HCT116 (cell line): ENCODE measurements around the gene CMTM2. TPM values are rescaled to one million over a fixed set of nuclear protein-coding genes. Genes with fewer than 3 reads are reported as not detected.

Experiments used
- ATAC-seq: fragments of 200-7000 bp; cut with Tn5 transposase; 2 replicates; pipeline ENCODE4 v1.9.1; 2020; ENCODE audit warnings: mild to moderate bottlenecking, moderate library complexity
- BruUV-seq: library from RNA; stranded (reverse); fragments of 400-500 nt; replicated peaks from 2 replicates; lab custom pipeline; 2021; lab: Mats Ljungman, UMichigan
- CTCF ChIA-PET: fragments of 300-600 bp; sonication (Branson Sonifier 250); formaldehyde crosslinking; loops from one replicate; lab custom pipeline; 2021; ENCODE audit warnings: antibody characterized with exemption; lab: Charles Lee
- POLR2A ChIA-PET: fragments of 300-600, 350-600 bp; sonication (Branson Sonifier 250); formaldehyde crosslinking; loops from one replicate; lab custom pipeline; 2021; ENCODE audit warnings: antibody characterized with exemption; lab: Charles Lee
- RAD21 ChIA-PET, 2 experiments: fragments of 300-600 bp; sonication (Branson Sonifier 250); formaldehyde crosslinking; loops; one replicate each; lab custom pipeline; 2023; ENCODE audit warnings: low total read pairs in 2 of 2; ENCODE audit not compliant: uncharacterized antibody in 2 of 2, unreplicated experiment in 2 of 2, low non-redundant PET in 1 of 2; lab: Charles Lee
- DNase-seq: peaks from one replicate; pipeline ENCODE4 v3.0.0-alpha.2; 2010; ENCODE audit warnings: low read depth, low spot score
- H2AFZ ChIP-seq: fragments of 200-600 bp; shearing (Covaris generic), sonication (generic); 2 replicates; pipeline ENCODE4 v1.6.1; 2017; ENCODE audit warnings: low read depth, mixed run types, mixed read lengths, antibody characterized with exemption, low read length; ENCODE audit not compliant: poor library complexity, severe bottlenecking
- H3K27ac ChIP-seq: 2 replicates; pipeline ENCODE4 v1.5.1; 2012; ENCODE audit warnings: low read depth, low read length
- H3K27me3 ChIP-seq: fragments of 200-600 bp; sonication (generic); 2 replicates; pipeline ENCODE4 v1.6.1; 2016; ENCODE audit warnings: mixed run types, low read length, mixed read lengths; ENCODE audit not compliant: insufficient read depth
- H3K36me3 ChIP-seq, 2 experiments: fragments of 200-500 bp in 1 of 2; fragments of 200-600 bp in 1 of 2; sonication (Bioruptor generic) in 1 of 2; sonication (generic) in 1 of 2; 2 replicates each; pipeline versions ENCODE4 v1.5.1 to v1.6.1; 2014 to 2016; ENCODE audit warnings: low read length in 2 of 2, inconsistent platforms in 1 of 2, mixed read lengths in 1 of 2, mixed run types in 1 of 2; ENCODE audit not compliant: insufficient read depth in 2 of 2, control insufficient read depth in 1 of 2
- H3K4me1 ChIP-seq, 2 experiments: fragments of 200-600 bp in 1 of 2; sonication (generic) in 1 of 2; 2 replicates each; pipeline versions ENCODE4 v1.5.1 to v1.6.1; 2012 to 2017; ENCODE audit warnings: low read length in 2 of 2, inconsistent platforms in 1 of 2, mild to moderate bottlenecking in 1 of 2, mixed read lengths in 1 of 2, mixed run types in 1 of 2, moderate library complexity in 1 of 2; ENCODE audit not compliant: insufficient read depth in 2 of 2, control insufficient read depth in 1 of 2
- H3K4me2 ChIP-seq: fragments of 200-600 bp; sonication (generic); 2 replicates; pipeline ENCODE4 v1.6.1; 2017; ENCODE audit warnings: mixed run types, low read length, mixed read lengths
- H3K4me3 ChIP-seq, 2 experiments: fragments of 200-600 bp in 1 of 2; sonication (generic) in 1 of 2; replicated peaks in 1 of 2; 2 replicates each; pipeline ENCODE4 v1.5.1; 2011 to 2016; ENCODE audit warnings: low read length in 2 of 2, control low read depth in 1 of 2, low read depth in 1 of 2, mild to moderate bottlenecking in 1 of 2, mixed read lengths in 1 of 2, mixed run types in 1 of 2
- H3K79me2 ChIP-seq: fragments of 200-600 bp; sonication (generic); 2 replicates; pipeline ENCODE4 v1.6.1; 2017; ENCODE audit warnings: mild to moderate bottlenecking, mixed run types, low read length, moderate library complexity, mixed read lengths; ENCODE audit not compliant: insufficient read depth
- H3K9ac ChIP-seq: fragments of 200-600 bp; sonication (generic); 2 replicates; pipeline ENCODE4 v1.6.1; 2016; ENCODE audit warnings: low read length, mixed read lengths
- H3K9me2 ChIP-seq: fragments of 200-600 bp; sonication (generic), shearing (Covaris generic); 2 replicates; pipeline ENCODE4 v1.6.1; 2017; ENCODE audit warnings: mixed run types, mild to moderate bottlenecking, moderate library complexity; ENCODE audit not compliant: insufficient read depth
- H3K9me3 ChIP-seq, 2 experiments: fragments of 200-500 bp in 1 of 2; fragments of 200-600 bp in 1 of 2; sonication (Bioruptor generic) in 1 of 2; sonication (generic) in 1 of 2; 2 replicates each; pipeline ENCODE4 v1.6.1; 2014 to 2017; ENCODE audit warnings: low read length in 2 of 2, mixed read lengths in 2 of 2, inconsistent platforms in 1 of 2, low read depth in 1 of 2, mild to moderate bottlenecking in 1 of 2, mixed run types in 1 of 2, moderate library complexity in 1 of 2; ENCODE audit not compliant: control insufficient read depth in 1 of 2, insufficient read depth in 1 of 2
- H4K20me1 ChIP-seq: fragments of 200-600 bp; sonication (generic), shearing (Covaris generic); 2 replicates; pipeline ENCODE4 v1.6.1; 2017; ENCODE audit warnings: mixed run types, mild to moderate bottlenecking, moderate library complexity; ENCODE audit not compliant: insufficient read depth
- CBX3 ChIP-seq: IDR thresholded peaks from 2 replicates; pipeline ENCODE4 v1.6.1; 2012; ENCODE audit warnings: low read depth
- CEBPB ChIP-seq: IDR thresholded peaks from 2 replicates; pipeline ENCODE4 v1.6.1; 2012; ENCODE audit warnings: low read depth
- EGR1 ChIP-seq: IDR thresholded peaks from 2 replicates; pipeline ENCODE4 v1.6.1; 2012; ENCODE audit warnings: low read depth
- ELF1 ChIP-seq: IDR thresholded peaks from 2 replicates; pipeline ENCODE4 v1.6.1; 2012; ENCODE audit warnings: low read depth, borderline replicate concordance
- EZH2 ChIP-seq: fragments of 200-600 bp; sonication (generic); IDR thresholded peaks from 2 replicates; pipeline ENCODE4 v1.6.1; 2017; ENCODE audit warnings: antibody characterized with exemption, mixed run types
- FOSL1 ChIP-seq: IDR thresholded peaks from 2 replicates; pipeline ENCODE4 v1.6.1; 2012; ENCODE audit warnings: low read depth
- POLR2A ChIP-seq: IDR thresholded peaks from 2 replicates; pipeline ENCODE4 v1.7.0; 2011; ENCODE audit warnings: borderline replicate concordance; ENCODE audit not compliant: insufficient read depth, insufficient read length; ENCODE audit errors: extremely low read depth
- POLR2AphosphoS5 ChIP-seq: IDR thresholded peaks from 2 replicates; pipeline ENCODE4 v1.6.1; 2011; ENCODE audit warnings: mild to moderate bottlenecking, low read depth, low read length, moderate library complexity
- RAD21 ChIP-seq: IDR thresholded peaks from 2 replicates; pipeline ENCODE4 v1.6.1; 2012; ENCODE audit warnings: low read depth, mild to moderate bottlenecking
- SP1 ChIP-seq: IDR thresholded peaks from 2 replicates; pipeline ENCODE4 v1.6.1; 2012; ENCODE audit warnings: low read depth
- TCF7L2 ChIP-seq: IDR thresholded peaks from 2 replicates; pipeline ENCODE4 v1.7.0; 2011; ENCODE audit warnings: borderline replicate concordance, inconsistent platforms; ENCODE audit not compliant: insufficient read depth, insufficient read length; ENCODE audit errors: extremely low read depth
- YY1 ChIP-seq: IDR thresholded peaks from 2 replicates; pipeline ENCODE4 v1.6.1; 2011; ENCODE audit warnings: low read length, low read depth, moderate library complexity, mild to moderate bottlenecking; ENCODE audit not compliant: insufficient replicate concordance; ENCODE audit errors: extremely low read depth
- ZFX ChIP-seq: fragments of 450-650 bp; IDR thresholded peaks from 2 replicates; pipeline ENCODE4 v1.6.1; 2017
- ZNF274 ChIP-seq: fragments of 200-500 bp; sonication (Bioruptor generic); IDR thresholded peaks from 2 replicates; pipeline ENCODE4 v1.6.1; 2014; ENCODE audit warnings: mild to moderate bottlenecking, low read depth, low read length, inconsistent platforms
- intact Hi-C: fragments of 100-400 bp; cut with micrococcal nuclease; formaldehyde crosslinking; loops from 2 replicates; pipeline ENCODE4 v1.10.0; 2022
- total RNA-seq: library from RNA; stranded (reverse); gene quantifications from one replicate; pipeline ENCODE4 v1.2.1, GENCODE V29; 2021; ENCODE audit not compliant: unreplicated experiment
- TF ChIP-seq, protein P1 (sequence below): IDR thresholded peaks from 2 replicates; pipeline ENCODE4 v1.6.1; 2012
- TF ChIP-seq, protein P2 (sequence below): IDR thresholded peaks from 2 replicates; pipeline ENCODE4 v1.6.1; 2011; ENCODE audit warnings: mild to moderate bottlenecking, low read length, moderate library complexity; ENCODE audit not compliant: insufficient replicate concordance; ENCODE audit errors: extremely low read depth
- TF ChIP-seq, protein P3 (sequence below), 3 experiments: fragments of 200-600 bp in 1 of 3; sonication (generic) in 1 of 3; IDR thresholded peaks in 2 of 3; conservative IDR thresholded peaks in 1 of 3; 2 replicates each; pipeline ENCODE4 v1.5.1; 2012 to 2017; ENCODE audit warnings: low read depth in 2 of 3, low read length in 2 of 3, antibody characterized with exemption in 1 of 3, borderline replicate concordance in 1 of 3, control low read depth in 1 of 3, mild to moderate bottlenecking in 1 of 3, mixed read lengths in 1 of 3, mixed run types in 1 of 3, moderate library complexity in 1 of 3; ENCODE audit not compliant: insufficient read depth in 1 of 3
- TF ChIP-seq, protein P4 (sequence below): IDR thresholded peaks from 2 replicates; pipeline ENCODE4 v1.6.1; 2012; ENCODE audit warnings: low read depth
- TF ChIP-seq, protein P5 (sequence below): IDR thresholded peaks from 2 replicates; pipeline ENCODE4 v1.6.1; 2012

CMTM2 gene
- total RNA-seq, 1 experiment from 2014 or later = 0.42 TPM

DNA sequence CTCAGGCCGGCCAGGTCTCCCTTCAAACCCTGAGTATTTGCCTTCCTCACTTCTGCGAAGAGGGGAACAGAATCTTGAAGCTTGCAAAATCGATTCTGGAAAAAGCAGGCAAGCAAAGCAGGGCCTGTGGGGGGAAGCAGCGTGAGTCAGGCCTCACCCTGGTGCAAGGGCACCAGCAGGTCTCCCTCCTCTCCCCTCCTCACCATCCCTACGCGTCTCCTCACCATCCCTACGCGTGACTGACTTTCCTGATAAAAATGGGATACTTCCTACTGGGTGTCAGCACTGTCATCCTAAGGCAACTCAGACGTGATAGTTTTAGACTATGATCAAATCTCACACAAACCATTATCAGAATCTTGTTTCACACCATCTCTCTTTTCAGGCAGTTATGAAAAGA is 37.3 kb downstream of the CMTM2 start:
- H3K79me2 ChIP-seq = no peaks in the 10 kb centered on the region
- ChIA-PET POLR2A (no interaction called here), RAD21 (no interaction called here), CTCF (interaction anchor here (4.3 kb wide), 1 partner anchor 8 kb away, joined by 41 read pairs; no protein-coding TSS in a partner anchor)
- no peaks in the 10 kb centered on the region for H3K9me3 ChIP-seq
- H3K36me3 ChIP-seq = peaks cover 6 to 23% of the 10 kb centered on the region in 2 experiments; a peak in 2 of 4 replicates
- H3K9ac ChIP-seq = no peak overlapping the region
- H3K9me2 ChIP-seq = no peaks in the 10 kb centered on the region
- no peak overlapping the region for H3K4me3 ChIP-seq
- H3K4me2 ChIP-seq = no peak overlapping the region
- peaks cover 25 to 33% of the 10 kb centered on the region in 2 experiments for H3K4me1 ChIP-seq
- H3K27me3 ChIP-seq = no peaks in the 10 kb centered on the region
- no TSS peak for BruUV-seq
- intact Hi-C loops = no loop called here
- H2AFZ ChIP-seq = no peak overlapping the region
- TF ChIP-seq POLR2AphosphoS5 = no peak
- no peak for TF ChIP-seq POLR2A
- no peak for TF ChIP-seq TCF7L2
- TF ChIP-seq, protein P1, sequence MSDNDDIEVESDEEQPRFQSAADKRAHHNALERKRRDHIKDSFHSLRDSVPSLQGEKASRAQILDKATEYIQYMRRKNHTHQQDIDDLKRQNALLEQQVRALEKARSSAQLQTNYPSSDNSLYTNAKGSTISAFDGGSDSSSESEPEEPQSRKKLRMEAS = no peak
- TF ChIP-seq ELF1 = no peak
- TF ChIP-seq YY1 = no peak
- no peak for TF ChIP-seq CBX3
- no peak for TF ChIP-seq FOSL1
- no peak for TF ChIP-seq EZH2
- TF ChIP-seq ZFX = no peak
- no peak for TF ChIP-seq CEBPB
- no peak for TF ChIP-seq RAD21
- TF ChIP-seq, protein P2, sequence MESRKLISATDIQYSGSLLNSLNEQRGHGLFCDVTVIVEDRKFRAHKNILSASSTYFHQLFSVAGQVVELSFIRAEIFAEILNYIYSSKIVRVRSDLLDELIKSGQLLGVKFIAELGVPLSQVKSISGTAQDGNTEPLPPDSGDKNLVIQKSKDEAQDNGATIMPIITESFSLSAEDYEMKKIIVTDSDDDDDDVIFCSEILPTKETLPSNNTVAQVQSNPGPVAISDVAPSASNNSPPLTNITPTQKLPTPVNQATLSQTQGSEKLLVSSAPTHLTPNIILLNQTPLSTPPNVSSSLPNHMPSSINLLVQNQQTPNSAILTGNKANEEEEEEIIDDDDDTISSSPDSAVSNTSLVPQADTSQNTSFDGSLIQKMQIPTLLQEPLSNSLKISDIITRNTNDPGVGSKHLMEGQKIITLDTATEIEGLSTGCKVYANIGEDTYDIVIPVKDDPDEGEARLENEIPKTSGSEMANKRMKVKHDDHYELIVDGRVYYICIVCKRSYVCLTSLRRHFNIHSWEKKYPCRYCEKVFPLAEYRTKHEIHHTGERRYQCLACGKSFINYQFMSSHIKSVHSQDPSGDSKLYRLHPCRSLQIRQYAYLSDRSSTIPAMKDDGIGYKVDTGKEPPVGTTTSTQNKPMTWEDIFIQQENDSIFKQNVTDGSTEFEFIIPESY = no peak
- TF ChIP-seq, protein P3, sequence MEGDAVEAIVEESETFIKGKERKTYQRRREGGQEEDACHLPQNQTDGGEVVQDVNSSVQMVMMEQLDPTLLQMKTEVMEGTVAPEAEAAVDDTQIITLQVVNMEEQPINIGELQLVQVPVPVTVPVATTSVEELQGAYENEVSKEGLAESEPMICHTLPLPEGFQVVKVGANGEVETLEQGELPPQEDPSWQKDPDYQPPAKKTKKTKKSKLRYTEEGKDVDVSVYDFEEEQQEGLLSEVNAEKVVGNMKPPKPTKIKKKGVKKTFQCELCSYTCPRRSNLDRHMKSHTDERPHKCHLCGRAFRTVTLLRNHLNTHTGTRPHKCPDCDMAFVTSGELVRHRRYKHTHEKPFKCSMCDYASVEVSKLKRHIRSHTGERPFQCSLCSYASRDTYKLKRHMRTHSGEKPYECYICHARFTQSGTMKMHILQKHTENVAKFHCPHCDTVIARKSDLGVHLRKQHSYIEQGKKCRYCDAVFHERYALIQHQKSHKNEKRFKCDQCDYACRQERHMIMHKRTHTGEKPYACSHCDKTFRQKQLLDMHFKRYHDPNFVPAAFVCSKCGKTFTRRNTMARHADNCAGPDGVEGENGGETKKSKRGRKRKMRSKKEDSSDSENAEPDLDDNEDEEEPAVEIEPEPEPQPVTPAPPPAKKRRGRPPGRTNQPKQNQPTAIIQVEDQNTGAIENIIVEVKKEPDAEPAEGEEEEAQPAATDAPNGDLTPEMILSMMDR (IDR thresholded peaks at IDR 0.05 in 2 of 3, conservative IDR thresholded peaks at IDR 0.05 in 1 of 3; ENCODE audit: borderline replicate concordance in 1 of 3, insufficient read depth in 1 of 3, low read depth in 2 of 3, low read length in 2 of 3) = no peak
- TF ChIP-seq, protein P4, sequence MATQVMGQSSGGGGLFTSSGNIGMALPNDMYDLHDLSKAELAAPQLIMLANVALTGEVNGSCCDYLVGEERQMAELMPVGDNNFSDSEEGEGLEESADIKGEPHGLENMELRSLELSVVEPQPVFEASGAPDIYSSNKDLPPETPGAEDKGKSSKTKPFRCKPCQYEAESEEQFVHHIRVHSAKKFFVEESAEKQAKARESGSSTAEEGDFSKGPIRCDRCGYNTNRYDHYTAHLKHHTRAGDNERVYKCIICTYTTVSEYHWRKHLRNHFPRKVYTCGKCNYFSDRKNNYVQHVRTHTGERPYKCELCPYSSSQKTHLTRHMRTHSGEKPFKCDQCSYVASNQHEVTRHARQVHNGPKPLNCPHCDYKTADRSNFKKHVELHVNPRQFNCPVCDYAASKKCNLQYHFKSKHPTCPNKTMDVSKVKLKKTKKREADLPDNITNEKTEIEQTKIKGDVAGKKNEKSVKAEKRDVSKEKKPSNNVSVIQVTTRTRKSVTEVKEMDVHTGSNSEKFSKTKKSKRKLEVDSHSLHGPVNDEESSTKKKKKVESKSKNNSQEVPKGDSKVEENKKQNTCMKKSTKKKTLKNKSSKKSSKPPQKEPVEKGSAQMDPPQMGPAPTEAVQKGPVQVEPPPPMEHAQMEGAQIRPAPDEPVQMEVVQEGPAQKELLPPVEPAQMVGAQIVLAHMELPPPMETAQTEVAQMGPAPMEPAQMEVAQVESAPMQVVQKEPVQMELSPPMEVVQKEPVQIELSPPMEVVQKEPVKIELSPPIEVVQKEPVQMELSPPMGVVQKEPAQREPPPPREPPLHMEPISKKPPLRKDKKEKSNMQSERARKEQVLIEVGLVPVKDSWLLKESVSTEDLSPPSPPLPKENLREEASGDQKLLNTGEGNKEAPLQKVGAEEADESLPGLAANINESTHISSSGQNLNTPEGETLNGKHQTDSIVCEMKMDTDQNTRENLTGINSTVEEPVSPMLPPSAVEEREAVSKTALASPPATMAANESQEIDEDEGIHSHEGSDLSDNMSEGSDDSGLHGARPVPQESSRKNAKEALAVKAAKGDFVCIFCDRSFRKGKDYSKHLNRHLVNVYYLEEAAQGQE = no peak
- no peak for TF ChIP-seq EGR1
- no peak for TF ChIP-seq ZNF274
- TF ChIP-seq, protein P5, sequence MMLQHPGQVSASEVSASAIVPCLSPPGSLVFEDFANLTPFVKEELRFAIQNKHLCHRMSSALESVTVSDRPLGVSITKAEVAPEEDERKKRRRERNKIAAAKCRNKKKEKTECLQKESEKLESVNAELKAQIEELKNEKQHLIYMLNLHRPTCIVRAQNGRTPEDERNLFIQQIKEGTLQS = no peak
- no peak for TF ChIP-seq SP1
- no peak overlapping the region for H3K27ac ChIP-seq
- no peak for DNase-seq
- ATAC-seq = no peak
- H4K20me1 ChIP-seq = no peaks in the 10 kb centered on the region
